ENCODE data around the gene MAML1.

MAML1 gene

GRCh38 chr5:179698935-179699615, 33.5 kb upstream of the MAML1 start, which contains the start of gene CANX:
Gene CANX (plus strand): TSS chr5:179698967. CDS start chr5:179705682, 6,715 bp downstream.
- peak within 1 kb of the TSS; percentile 97 for H3K4me3 ChIP-seq (ENCODE audit: control insufficient read depth, low read depth, low read length)
- no peak for DNase-seq (ENCODE audit: low read depth)
- no peak for TF ChIP-seq CTCF (conservative IDR thresholded peaks at IDR 0.05; ENCODE audit: control insufficient read depth, insufficient read depth, low read depth, low read length)

- H3K4me3 ChIP-seq (ENCODE audit: control insufficient read depth, low read depth, low read length): peak overlapping the region; percentile 97
- DNase-seq (ENCODE audit: low read depth): peak; percentile 42
- TF ChIP-seq CTCF (conservative IDR thresholded peaks at IDR 0.05; ENCODE audit: control insufficient read depth, insufficient read depth, low read depth, low read length): no peak
Measured at GRCh38 chr5:179699616-179700237, 32.9 kb upstream of the MAML1 start.

GRCh38 chr5:179700401-179700918, 32.2 kb upstream of the MAML1 start:
- H3K4me3 ChIP-seq (ENCODE audit: control insufficient read depth, low read depth, low read length): peak overlapping the region; percentile 97
- no peak for TF ChIP-seq CTCF (conservative IDR thresholded peaks at IDR 0.05; ENCODE audit: control insufficient read depth, insufficient read depth, low read depth, low read length)
- DNase-seq (ENCODE audit: low read depth): peak; percentile 26

GRCh38 chr5:179716286-179716685, 16.3 kb upstream of the MAML1 start:
- TF ChIP-seq CTCF (conservative IDR thresholded peaks at IDR 0.05; ENCODE audit: control insufficient read depth, insufficient read depth, low read depth, low read length): no peak
- DNase-seq (ENCODE audit: low read depth): no peak
- H3K4me3 ChIP-seq (ENCODE audit: control insufficient read depth, low read depth, low read length): no peak overlapping the region

GRCh38 chr5:179720222-179720621, 12.4 kb upstream of the MAML1 start:
- H3K4me3 ChIP-seq (ENCODE audit: control insufficient read depth, low read depth, low read length): no peak overlapping the region
- TF ChIP-seq CTCF (conservative IDR thresholded peaks at IDR 0.05; ENCODE audit: control insufficient read depth, insufficient read depth, low read depth, low read length): no peak

GRCh38 chr5:179724163-179724562, 8.5 kb upstream of the MAML1 start:
- no peak for DNase-seq (ENCODE audit: low read depth)
- no peak overlapping the region for H3K4me3 ChIP-seq (ENCODE audit: control insufficient read depth, low read depth, low read length)
- TF ChIP-seq CTCF (conservative IDR thresholded peaks at IDR 0.05; ENCODE audit: control insufficient read depth, insufficient read depth, low read depth, low read length): no peak

More at GRCh38 chr5:179720222-179720621, 12.4 kb upstream of the MAML1 start:
- DNase-seq (ENCODE audit: low read depth): peak; percentile 37

Data from fibroblast of mammary gland (primary cell).